NCI-H2107 treated with DMSO at 0.1 percent for 48 hours (cell line): Measurements from ENCODE around the gene RGP1.

ENCODE experiments used
- DNase-seq: peaks from one replicate; lab custom pipeline; 2025; ENCODE audit not compliant: unreplicated experiment; lab: John Stamatoyannopoulos, UW

The RGP1 gene

GRCh38 chr9:35740243-35740642 lies 8.8 kb upstream of the RGP1 start:
- DNase-seq = no peak

DNA sequence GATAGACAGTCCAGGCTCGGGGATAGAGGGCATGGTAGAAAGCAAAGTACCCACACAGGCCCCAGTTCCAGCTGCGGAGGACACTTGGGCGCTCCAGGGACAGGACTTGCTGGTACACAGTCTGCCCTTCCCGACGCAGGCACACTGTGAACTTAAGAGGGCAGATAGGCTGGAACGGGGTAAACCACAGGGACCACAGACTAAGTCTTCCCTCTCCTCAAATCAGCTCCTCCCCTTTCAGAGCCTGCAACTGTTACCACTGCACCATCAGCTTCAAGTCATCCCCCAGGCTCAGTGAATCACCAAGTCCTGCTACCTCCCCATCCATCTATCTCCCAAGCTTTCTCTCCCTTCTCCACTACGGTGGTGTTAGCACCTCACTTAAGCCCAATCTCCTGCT lies 7.3 kb upstream of the RGP1 start:
- no peak for DNase-seq

- DNase-seq = no peak
Observed at GRCh38 chr9:35743452-35743851, 5.6 kb upstream of the RGP1 start.

- DNase-seq = no peak
Observed at GRCh38 chr9:35743880-35744518, 5.1 kb upstream of the RGP1 start.

- DNase-seq = no peak
Observed at GRCh38 chr9:35745569-35745968, 3.5 kb upstream of the RGP1 start.

DNA sequence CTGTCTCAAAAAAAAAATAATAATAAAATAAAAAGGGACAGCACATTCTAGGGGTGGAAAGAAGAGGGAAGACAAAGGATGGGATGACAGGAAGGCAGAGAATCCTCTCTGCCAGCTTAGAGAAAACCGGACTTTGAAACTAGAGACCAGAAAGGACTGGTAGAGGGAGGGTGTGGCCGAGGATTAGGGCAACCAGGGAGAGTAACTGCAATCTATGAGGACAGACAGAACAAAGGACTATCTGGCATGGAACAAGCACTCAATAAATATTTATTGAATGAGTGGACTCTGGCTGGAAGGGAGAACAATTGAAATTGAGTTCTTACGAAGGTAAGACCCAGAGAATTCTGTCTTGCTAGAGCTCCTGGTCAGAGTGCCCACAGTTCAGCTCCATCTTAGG lies 2.5 kb upstream of the RGP1 start:
- no peak for DNase-seq

GRCh38 chr9:35748242-35748857 lies 737 bp upstream of the RGP1 start:
- DNase-seq = no peak

DNA sequence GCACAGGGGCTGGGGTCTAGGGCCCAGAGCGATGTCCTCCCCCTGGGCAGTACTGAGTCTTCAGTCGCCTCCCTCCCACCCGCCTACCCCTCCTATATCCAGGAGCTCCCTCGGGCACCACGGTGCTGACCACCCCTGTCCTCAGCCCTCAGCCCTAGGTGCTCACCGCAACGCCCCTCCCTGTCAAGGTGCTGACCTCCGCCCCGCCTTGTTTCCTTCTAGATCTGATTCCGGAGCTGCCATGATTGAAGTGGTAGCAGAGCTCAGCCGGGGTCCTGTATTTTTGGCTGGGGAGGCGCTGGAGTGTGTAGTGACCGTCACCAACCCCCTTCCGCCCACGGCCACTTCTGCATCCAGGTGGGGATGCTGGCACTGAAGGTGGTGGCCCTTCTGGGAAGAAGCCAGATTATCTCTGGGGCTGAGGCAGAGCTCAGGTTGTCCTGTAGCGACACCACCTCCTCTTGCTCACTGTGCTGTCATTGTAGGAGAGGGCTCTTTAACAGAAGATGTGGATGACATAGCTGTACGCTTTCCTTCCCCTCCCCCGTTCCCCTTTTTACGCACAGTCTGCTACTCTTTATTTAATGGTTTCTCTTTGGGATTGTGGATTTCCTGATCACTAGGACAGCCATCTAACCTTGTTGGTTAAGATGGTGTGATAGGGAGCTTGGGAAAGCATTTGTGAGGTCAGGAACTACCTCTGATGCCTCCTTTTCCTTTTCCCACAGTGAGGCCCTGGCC lies 598 bp downstream of the RGP1 start:
- no peak for DNase-seq

- no peak for DNase-seq
Observed at GRCh38 chr9:35750256-35750531, 1.1 kb downstream of the RGP1 start.

GRCh38 chr9:35753466-35753865 lies 4.4 kb downstream of the RGP1 start:
- no peak for DNase-seq

- no peak for DNase-seq
Observed at GRCh38 chr9:35754264-35754663, 5.2 kb downstream of the RGP1 start, which contains the start of gene MSMP. MSMP (minus strand) TSS chr9:35754276; CDS start chr9:35754129, 147 bp downstream.

- no peak for DNase-seq
Observed at GRCh38 chr9:35755071-35755470, 6.0 kb downstream of the RGP1 start.

- peak; percentile 64 for DNase-seq
Observed at GRCh38 chr9:35756275-35757225, 7.5 kb downstream of the RGP1 start.

DNA sequence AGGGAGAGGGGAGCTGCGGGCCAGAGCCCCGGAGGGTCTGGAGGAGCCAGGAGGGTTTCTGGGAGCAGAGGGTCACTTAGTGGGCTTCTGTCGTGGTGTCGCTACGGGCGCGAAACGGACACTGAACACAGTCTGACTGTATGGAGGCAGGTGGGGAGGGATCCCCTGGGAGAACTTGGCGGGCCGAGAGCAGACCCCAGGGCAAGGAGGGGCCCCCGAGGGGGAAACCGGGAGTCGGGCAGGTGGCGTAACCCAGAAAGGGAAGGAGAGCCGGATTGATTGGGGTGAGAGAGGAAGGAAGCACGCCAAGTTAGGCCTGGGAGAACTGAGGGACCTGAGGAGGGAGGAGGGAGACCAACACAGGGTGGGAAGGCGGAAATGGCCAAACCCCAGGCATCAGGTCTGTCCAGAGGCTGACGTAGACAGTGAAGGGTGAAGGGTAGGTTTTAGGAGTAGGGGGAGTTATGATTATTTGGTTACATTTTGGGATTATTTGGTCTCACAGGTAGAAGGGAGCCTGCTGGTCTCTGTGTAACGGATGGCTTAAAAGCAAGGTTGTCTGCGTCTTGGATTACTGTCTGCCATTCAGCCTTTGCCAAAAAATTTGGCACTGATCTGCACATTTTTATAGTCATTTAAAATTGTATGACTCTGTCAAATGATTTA lies 8.3 kb downstream of the RGP1 start:
- peak; percentile 65 for DNase-seq

DNA sequence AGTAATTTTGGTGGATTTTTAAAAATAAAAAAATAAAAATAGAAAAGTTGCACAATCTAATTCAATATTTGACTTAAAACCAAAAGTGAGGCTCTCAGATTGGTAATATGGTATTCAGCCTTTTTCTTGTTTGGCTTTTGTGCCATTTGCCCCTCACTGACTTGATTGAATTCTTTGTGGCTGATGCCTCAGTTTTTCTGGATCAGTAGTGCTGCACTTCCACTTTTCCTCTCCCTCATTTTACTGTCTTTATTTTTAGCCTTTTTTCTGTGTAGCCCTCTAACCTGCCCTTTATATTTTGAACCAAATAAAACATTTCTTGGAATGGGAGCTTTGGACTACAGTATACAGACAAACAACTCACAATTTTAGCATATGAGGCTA lies 8.8 kb downstream of the RGP1 start:
- DNase-seq = no peak

DNA sequence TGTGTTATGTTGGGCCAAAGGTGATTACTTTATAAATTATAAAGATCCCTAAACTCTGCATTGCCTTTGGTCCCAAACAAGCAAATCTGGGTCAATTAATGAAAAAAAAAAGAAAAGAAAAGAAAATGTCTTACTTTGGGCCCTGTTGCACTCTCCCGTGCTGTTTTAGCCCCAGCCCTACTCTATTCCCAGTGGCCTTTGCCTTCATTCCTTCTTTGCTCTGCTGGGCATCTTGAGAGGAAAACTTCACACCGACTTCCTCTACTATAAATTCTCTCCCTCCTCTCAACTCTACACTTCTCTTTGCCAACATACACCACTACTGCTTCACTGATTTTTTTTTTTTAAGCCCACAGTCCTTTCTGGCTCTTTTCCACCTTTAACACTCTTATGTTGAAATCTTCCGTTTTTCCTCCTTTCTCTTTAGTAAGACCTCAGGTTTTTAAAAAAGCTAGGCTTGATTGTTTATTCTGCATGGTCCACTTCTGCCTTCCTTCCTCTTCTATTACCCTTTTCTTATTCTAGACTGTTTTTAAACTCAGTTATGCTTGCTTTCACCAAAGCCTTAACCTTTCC lies 9.5 kb downstream of the RGP1 start:
- DNase-seq = no peak

DNA sequence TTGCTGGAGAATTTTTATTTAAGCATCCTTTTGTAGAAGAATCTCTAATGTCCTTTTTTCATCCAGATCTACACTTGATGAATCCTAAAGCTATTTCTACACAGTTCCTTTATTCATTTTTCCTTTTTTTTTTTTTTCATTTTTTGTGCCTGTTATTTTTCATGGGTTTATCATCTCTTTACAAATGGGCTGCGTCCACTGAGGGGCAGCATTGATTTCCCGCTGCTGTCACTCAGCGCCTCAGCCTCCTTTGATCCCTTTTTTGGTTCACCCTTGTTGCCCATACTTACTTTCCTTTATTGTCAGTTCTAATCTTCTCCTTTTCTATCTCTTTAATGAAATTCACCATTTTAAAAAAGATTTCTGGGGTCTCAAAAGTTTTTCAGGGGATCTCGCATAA lies 10.7 kb downstream of the RGP1 start:
- DNase-seq = no peak

DNA sequence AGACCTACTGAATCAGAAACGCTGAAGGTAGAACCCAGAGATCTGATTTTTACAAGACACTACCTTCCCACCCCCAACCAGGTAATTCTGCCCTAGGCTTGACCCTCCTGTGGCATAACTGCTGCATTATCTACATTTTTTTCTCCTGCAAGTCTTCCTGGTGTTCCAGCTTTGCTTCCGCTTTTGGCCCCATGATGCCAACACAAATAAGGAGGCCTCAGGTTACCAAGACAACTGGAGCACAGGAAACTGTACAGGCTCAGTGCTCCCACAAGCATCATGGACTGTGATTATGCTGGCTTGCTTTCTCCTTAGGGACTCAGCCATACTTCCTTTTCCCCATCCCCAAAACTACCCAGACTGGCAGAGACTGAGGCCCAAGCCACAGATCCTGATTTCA lies 11.6 kb downstream of the RGP1 start:
- DNase-seq = no peak

GRCh38 chr9:35763181-35763580 lies 14.1 kb downstream of the RGP1 start:
- DNase-seq = no peak

DNA sequence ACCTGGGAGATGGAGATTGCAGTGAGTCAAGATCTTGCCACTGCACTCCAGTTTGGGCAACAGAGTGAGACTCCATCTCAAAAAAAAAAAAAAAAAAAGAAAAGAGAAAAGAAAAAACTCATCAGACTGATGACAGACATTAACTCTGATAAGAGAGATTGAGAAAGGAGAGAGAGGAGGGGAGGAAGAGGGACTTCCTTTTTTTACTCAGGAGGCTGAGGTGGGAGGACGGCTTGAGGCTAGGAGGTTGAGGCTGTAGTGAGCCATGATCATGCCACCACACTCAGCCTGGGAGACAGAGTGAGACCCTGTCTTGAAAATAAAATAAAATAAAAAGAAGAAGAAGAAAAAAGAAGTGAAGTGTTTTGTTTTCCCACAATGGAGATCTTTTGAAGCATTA lies 14.7 kb downstream of the RGP1 start:
- DNase-seq = no peak

- DNase-seq = no peak
Observed at GRCh38 chr9:35766997-35767396, 17.9 kb downstream of the RGP1 start.
